GM23248 (cell line): ENCODE data around the gene PXK. TPM values are rescaled to one million over a fixed set of nuclear protein-coding genes. Genes with fewer than 3 reads are reported as not detected.
A peak's percentile ranks its signal among the peaks of the same experiment; 100 is the strongest.

Experiments used
- DNase-seq: peaks from one replicate; pipeline ENCODE4 v3.0.0-alpha.2; 2015
- H2AFZ ChIP-seq: fragments of 200-600 bp; sonication (generic); 2 replicates; pipeline ENCODE4 v1.6.1; 2016; ENCODE audit warnings: antibody characterized with exemption
- H3F3A ChIP-seq: fragments of 200-600 bp; sonication (generic); 2 replicates; pipeline ENCODE4 v1.6.1; 2016; ENCODE audit warnings: mild to moderate bottlenecking, antibody characterized with exemption, mixed run types; ENCODE audit not compliant: insufficient read depth
- H3K27ac ChIP-seq: fragments of 200-600 bp; sonication (generic); 2 replicates; pipeline ENCODE4 v1.5.1; 2016; ENCODE audit warnings: mild to moderate bottlenecking
- H3K27me3 ChIP-seq: fragments of 200-600 bp; sonication (generic); replicated peaks from 2 replicates; pipeline ENCODE4 v1.6.1; 2016; ENCODE audit warnings: mild to moderate bottlenecking; ENCODE audit not compliant: insufficient read depth
- H3K36me3 ChIP-seq: fragments of 200-600 bp; sonication (generic); 2 replicates; pipeline ENCODE4 v1.6.1; 2016; ENCODE audit warnings: low read depth, mild to moderate bottlenecking
- H3K4me1 ChIP-seq: fragments of 200-600 bp; sonication (generic); 2 replicates; pipeline ENCODE4 v1.6.1; 2016; ENCODE audit warnings: mild to moderate bottlenecking; ENCODE audit not compliant: insufficient read depth
- H3K4me2 ChIP-seq: fragments of 200-600 bp; sonication (generic); one replicate; pipeline ENCODE4 v1.6.1; 2016; ENCODE audit warnings: mild to moderate bottlenecking; ENCODE audit not compliant: unreplicated experiment
- H3K4me3 ChIP-seq: fragments of 200-600 bp; sonication (generic); 2 replicates; pipeline ENCODE4 v1.5.1; 2016; ENCODE audit warnings: mild to moderate bottlenecking
- H3K79me2 ChIP-seq: fragments of 200-600 bp; sonication (generic); 2 replicates; pipeline ENCODE4 v1.6.1; 2016; ENCODE audit warnings: mild to moderate bottlenecking; ENCODE audit not compliant: insufficient read depth
- H3K9ac ChIP-seq: fragments of 200-600 bp; sonication (generic); 2 replicates; pipeline ENCODE4 v1.6.1; 2016; ENCODE audit warnings: mild to moderate bottlenecking
- H3K9me2 ChIP-seq: fragments of 200-600 bp; sonication (generic); 2 replicates; pipeline ENCODE4 v1.6.1; 2016; ENCODE audit warnings: mixed run types, mild to moderate bottlenecking, moderate library complexity; ENCODE audit not compliant: insufficient read depth
- H3K9me3 ChIP-seq: fragments of 200-600 bp; sonication (generic); one replicate; pipeline ENCODE4 v1.6.1; 2017; ENCODE audit warnings: low read depth
- H4K20me1 ChIP-seq: fragments of 200-600 bp; sonication (generic); 2 replicates; pipeline ENCODE4 v1.6.0; 2016; ENCODE audit not compliant: insufficient read depth
- EZH2 ChIP-seq: fragments of 200-600 bp; sonication (generic); IDR thresholded peaks from 2 replicates; pipeline ENCODE4 v1.6.1; 2018; ENCODE audit warnings: antibody characterized with exemption, mild to moderate bottlenecking; ENCODE audit not compliant: insufficient read depth, poor library complexity, severe bottlenecking
- EZH2phosphoT487 ChIP-seq: fragments of 200-600 bp; sonication (generic); IDR thresholded peaks from 2 replicates; pipeline ENCODE4 v1.6.1; 2018; ENCODE audit warnings: antibody characterized with exemption, moderate library complexity, mild to moderate bottlenecking, low read depth; ENCODE audit not compliant: insufficient read depth
- WGBS, 2 experiments: methylation state at CpG; one replicate each; pipeline ENCODE4 v1.1.6; 2015 to 2017; ENCODE audit warnings: low lambda C conversion rate in 2 of 2, low coverage in 1 of 2; ENCODE audit errors: missing lambda C conversion rate in 2 of 2; 5-methylcytosine and 5-hydroxymethylcytosine counted together
- in situ Hi-C: fragments of 300-500 bp; cut with MboI; formaldehyde crosslinking; loops from 2 replicates; pipeline ENCODE4 v1.15.0; 2020
- polyA plus RNA-seq: library from polyadenylated mRNA; unstranded; fragments of >200 nt; fragmentation: Nextera tagmentation; extraction: Ambion mirVana; gene quantifications from 2 replicates; pipeline ENCODE4 v1.2.1, GENCODE V29; 2016
- total RNA-seq: library from RNA; depleted of rRNA; stranded (reverse); fragments of >200 nt; shearing (Covaris generic); gene quantifications from 2 replicates; pipeline ENCODE4 v1.2.3, GENCODE V29; 2014

The PXK gene
- total and polyA plus RNA-seq, 2 experiments from 2014 or later, result 33.8 to 45.1 TPM

- Histone ChIP-seq H3K9me3 (no peaks in the 10 kb centered on the region), H3K9ac (no peak overlapping the region), H4K20me1 (no peaks in the 10 kb centered on the region), H3F3A (no peaks in the 10 kb centered on the region), H3K27ac (no peak overlapping the region), H3K79me2 (peaks cover 92% of the 10 kb centered on the region), H3K9me2 (no peaks in the 10 kb centered on the region; the same call in 1 of the 2 replicates), H2AFZ (no peak overlapping the region), H3K36me3 (no peaks in the 10 kb centered on the region; the same call in 1 of the 2 replicates), H3K4me1 (peaks cover 17% of the 10 kb centered on the region), H3K27me3 (no peaks in the 10 kb centered on the region), H3K4me2 (no peak overlapping the region), H3K4me3 (no peak overlapping the region)
- no peak for DNase-seq
- in situ Hi-C loops, result no loop called here
- WGBS, 2 experiments, result 92 to 100% methylated on average over 2 of the region's 2 CpGs
- no peak for TF ChIP-seq EZH2phosphoT487
- TF ChIP-seq EZH2, result no peak
These were observed 13.7 kb downstream of the PXK start for GRCh38 chr3:58346368-58346767.

- no peak overlapping the region for H3K27ac ChIP-seq
- H3K4me2 ChIP-seq, result no peak overlapping the region
- H3K9me2 ChIP-seq, result no peaks in the 10 kb centered on the region; the same call in 1 of the 2 replicates
- no peak overlapping the region for H3K9ac ChIP-seq
- no peaks in the 10 kb centered on the region for H3K9me3 ChIP-seq
- H3K4me3 ChIP-seq, result no peak overlapping the region
- H4K20me1 ChIP-seq, result no peaks in the 10 kb centered on the region
- H3K36me3 ChIP-seq, result no peaks in the 10 kb centered on the region; the same call in 1 of the 2 replicates
- no peaks in the 10 kb centered on the region for H3K27me3 ChIP-seq
- 83 to 86% methylated on average over 7 of the region's 7 CpGs for WGBS, 2 experiments
- no peak overlapping the region for H2AFZ ChIP-seq
- H3K4me1 ChIP-seq, result peaks cover 17% of the 10 kb centered on the region
- peaks cover 93% of the 10 kb centered on the region for H3K79me2 ChIP-seq
- DNase-seq, result no peak
- TF ChIP-seq EZH2, result no peak
- TF ChIP-seq EZH2phosphoT487, result no peak
- H3F3A ChIP-seq, result no peaks in the 10 kb centered on the region
- in situ Hi-C loops, result no loop called here
These were observed 15.3 kb downstream of the PXK start for GRCh38 chr3:58347984-58348383.

- Histone ChIP-seq H3K36me3 (no peaks in the 10 kb centered on the region), H3K79me2 (peaks cover 92% of the 10 kb centered on the region), H3K9me2 (no peaks in the 10 kb centered on the region; the same call in 1 of the 2 replicates), H3K9ac (0 out of 2 replicates have a peak overlapping the region, but pooled peaks have one; percentile 7), H3K27ac (peak overlapping the region; percentile 63; the same call in 1 of the 2 replicates), H3K4me2 (peak overlapping the region; percentile 43), H3K27me3 (no peaks in the 10 kb centered on the region), H2AFZ (no peak overlapping the region), H3F3A (no peaks in the 10 kb centered on the region), H3K9me3 (no peaks in the 10 kb centered on the region), H4K20me1 (no peaks in the 10 kb centered on the region), H3K4me3 (no peak overlapping the region), H3K4me1 (peaks cover 24% of the 10 kb centered on the region)
- WGBS, 2 experiments, result 79 to 82% methylated on average over 7 of the region's 7 CpGs
- in situ Hi-C loops, result no loop called here
- DNase-seq, result no peak
- TF ChIP-seq EZH2 (no peak), EZH2phosphoT487 (no peak)
These were observed 17.3 kb downstream of the PXK start for GRCh38 chr3:58349792-58350626.

DNA sequence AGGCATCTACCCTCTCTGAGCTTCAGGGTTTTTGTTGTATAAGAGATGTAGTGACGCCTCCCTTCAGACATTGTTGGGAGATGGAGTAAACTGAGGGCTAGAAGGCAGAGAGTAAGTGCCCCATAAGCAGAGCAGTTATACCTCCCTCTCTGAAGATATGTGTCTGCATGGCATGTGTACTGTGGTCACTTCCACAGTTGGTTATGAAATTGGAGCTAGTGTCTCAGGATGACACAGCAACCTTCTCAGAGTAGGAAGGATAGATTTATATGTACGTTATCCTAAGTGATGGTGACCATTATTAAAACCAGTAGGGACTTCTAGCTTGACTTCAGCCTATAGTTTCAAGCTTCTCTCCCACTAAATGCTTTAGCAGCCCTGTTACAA lies 17.9 kb downstream of the PXK start:
- no peak for TF ChIP-seq EZH2phosphoT487
- Histone ChIP-seq H3K9ac (peak overlapping the region; percentile 26; the same call in 1 of the 2 replicates), H3K36me3 (no peaks in the 10 kb centered on the region), H4K20me1 (no peaks in the 10 kb centered on the region), H3K27ac (peak overlapping the region; percentile 63), H3K4me1 (peaks cover 21% of the 10 kb centered on the region), H3K9me2 (no peaks in the 10 kb centered on the region; the same call in 1 of the 2 replicates), H3K9me3 (no peaks in the 10 kb centered on the region), H3K79me2 (peaks cover 94% of the 10 kb centered on the region), H2AFZ (no peak overlapping the region), H3F3A (no peaks in the 10 kb centered on the region), H3K27me3 (no peaks in the 10 kb centered on the region), H3K4me2 (peak overlapping the region; percentile 43), H3K4me3 (no peak overlapping the region)
- in situ Hi-C loops, result no loop called here
- 86% methylated on average over 2 of the region's 2 CpGs for WGBS, 2 experiments
- peak; percentile 70 for DNase-seq
